Upper lobe of left lung (tissue), 6 donors: ENCODE results near the gene SGMS1. TPM values are rescaled to one million over a fixed set of nuclear protein-coding genes. Genes with fewer than 3 reads are reported as not detected.
A peak's percentile ranks its signal among the peaks of the same experiment; 100 is the strongest.

ENCODE experiments used
- ATAC-seq, 2 donors: fragments of 200-7000 bp; cut with Tn5 transposase; one replicate each; pipeline ENCODE4 v1.9.1; 2022; ENCODE audit warnings: mild to moderate bottlenecking in 2 of 2, moderate library complexity in 2 of 2; ENCODE audit not compliant: low FRiP score in 2 of 2
- DNase-seq, 2 donors: peaks; one replicate each; pipeline ENCODE4 v3.0.0-alpha.2; 2019 to 2020
- H3K27ac ChIP-seq, 4 donors: fragments of 200-600 bp; sonication (generic); one replicate each; pipeline ENCODE4 v1.5.1; 2016 to 2019
- H3K27me3 ChIP-seq, 4 donors: fragments of 200-600 bp; sonication (generic); one replicate each; pipeline ENCODE4 v1.5.1; 2017 to 2019
- H3K36me3 ChIP-seq, 4 donors: fragments of 200-600 bp; sonication (generic); one replicate each; pipeline ENCODE4 v1.5.1; 2016 to 2019
- H3K4me1 ChIP-seq, 4 donors: fragments of 200-600 bp; sonication (generic); one replicate each; pipeline ENCODE4 v1.5.1; 2018 to 2019
- H3K4me3 ChIP-seq, 4 donors: fragments of 200-600 bp; sonication (generic); one replicate each; pipeline ENCODE4 v1.5.1; 2017 to 2019; ENCODE audit warnings: mild to moderate bottlenecking in 2 of 4, moderate library complexity in 1 of 4
- H3K9me3 ChIP-seq, 4 donors: fragments of 200-600 bp; sonication (generic); one replicate each; pipeline ENCODE4 v1.5.1; 2018 to 2019
- EP300 ChIP-seq, 4 donors: sonication (generic); formaldehyde crosslinking; IDR thresholded peaks; one replicate each; pipeline ENCODE4 v1.5.1; 2017; ENCODE audit warnings: antibody characterized with exemption in 4 of 4, control low read depth in 2 of 4
- POLR2A ChIP-seq, 4 donors: fragments of 450-650 bp; IDR thresholded peaks; one replicate each; pipeline ENCODE4 v1.5.1; 2016 to 2017; ENCODE audit warnings: antibody characterized with exemption in 4 of 4, mild to moderate bottlenecking in 2 of 4
- POLR2AphosphoS5 ChIP-seq, 2 donors: sonication (generic); formaldehyde crosslinking; IDR thresholded peaks; one replicate each; pipeline ENCODE4 v1.5.1; 2017; ENCODE audit warnings: antibody characterized with exemption in 2 of 2
- WGBS, 2 donors: methylation state at CpG; one replicate each; pipeline ENCODE4 v1.1.5; 2017 to 2018; 5-methylcytosine and 5-hydroxymethylcytosine counted together
- total RNA-seq, 6 donors: library from RNA; depleted of rRNA in 4 of 6; stranded (reverse); fragments of >200 nt in 4 of 6; gene quantifications; one replicate each; pipeline versions ENCODE4 v1.1.0 to v1.2.1, GENCODE V29; 2016 to 2021
- TF ChIP-seq, protein P1 (sequence below), 6 experiments: fragments of 450-650 bp in 4 of 6; fragments of 200-600 bp in 2 of 6; sonication (generic) in 2 of 6; IDR thresholded peaks; one replicate each; pipeline ENCODE4 v1.5.1; 2016 to 2019; ENCODE audit warnings: antibody characterized with exemption in 6 of 6
- donor health status: DM: no; HTN: no; CAD: no; lungs with moderate emphysema.
- donor health status: DM: no; HTN: yes; CAD: no; lungs with severe emphysema.

Gene SGMS1
- total RNA-seq, 6 donors from 2014 or later, result 66.7 to 230 (median 173) TPM

DNA sequence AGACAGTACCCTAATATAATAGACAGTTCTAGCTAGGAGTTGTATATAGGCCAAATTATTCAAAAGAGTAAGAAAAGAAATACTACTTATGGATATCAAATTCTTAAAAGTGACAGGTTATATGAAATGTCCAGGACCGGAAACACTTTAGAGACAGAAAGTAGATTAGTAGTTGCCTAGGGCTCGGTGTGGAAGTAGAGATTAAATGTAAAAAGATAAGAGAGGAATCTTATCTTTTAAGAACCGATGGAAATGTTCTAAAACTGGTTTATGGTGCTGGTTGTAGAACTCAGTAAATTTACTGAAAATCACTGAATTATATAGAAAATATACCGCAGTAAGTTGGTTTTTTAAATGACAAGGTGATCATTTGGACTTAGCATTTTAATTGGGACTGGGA is 224.9 kb downstream of the SGMS1 start:
- Histone ChIP-seq H3K36me3 (no peaks in the 10 kb centered on the region), H3K27ac (no peak overlapping the region), H3K4me3 (no peak overlapping the region), H3K4me1 (peaks cover 32 to 54% (median 39%) of the 10 kb centered on the region in 4 donors), H3K27me3 (no peaks in the 10 kb centered on the region), H3K9me3 (no peaks in the 10 kb centered on the region)
- TF ChIP-seq POLR2AphosphoS5 (IDR thresholded peaks at IDR 0.05) (no peak), EP300 (IDR thresholded peaks at IDR 0.05) (no peak), POLR2A (IDR thresholded peaks at IDR 0.05) (no peak)
- TF ChIP-seq, protein P1, sequence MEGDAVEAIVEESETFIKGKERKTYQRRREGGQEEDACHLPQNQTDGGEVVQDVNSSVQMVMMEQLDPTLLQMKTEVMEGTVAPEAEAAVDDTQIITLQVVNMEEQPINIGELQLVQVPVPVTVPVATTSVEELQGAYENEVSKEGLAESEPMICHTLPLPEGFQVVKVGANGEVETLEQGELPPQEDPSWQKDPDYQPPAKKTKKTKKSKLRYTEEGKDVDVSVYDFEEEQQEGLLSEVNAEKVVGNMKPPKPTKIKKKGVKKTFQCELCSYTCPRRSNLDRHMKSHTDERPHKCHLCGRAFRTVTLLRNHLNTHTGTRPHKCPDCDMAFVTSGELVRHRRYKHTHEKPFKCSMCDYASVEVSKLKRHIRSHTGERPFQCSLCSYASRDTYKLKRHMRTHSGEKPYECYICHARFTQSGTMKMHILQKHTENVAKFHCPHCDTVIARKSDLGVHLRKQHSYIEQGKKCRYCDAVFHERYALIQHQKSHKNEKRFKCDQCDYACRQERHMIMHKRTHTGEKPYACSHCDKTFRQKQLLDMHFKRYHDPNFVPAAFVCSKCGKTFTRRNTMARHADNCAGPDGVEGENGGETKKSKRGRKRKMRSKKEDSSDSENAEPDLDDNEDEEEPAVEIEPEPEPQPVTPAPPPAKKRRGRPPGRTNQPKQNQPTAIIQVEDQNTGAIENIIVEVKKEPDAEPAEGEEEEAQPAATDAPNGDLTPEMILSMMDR (IDR thresholded peaks at IDR 0.05), result no peak
- ATAC-seq (no peak), DNase-seq (no peak)
- WGBS, 2 donors, result 68 to 72% methylated on average over 4 of the region's 4 CpGs

DNA sequence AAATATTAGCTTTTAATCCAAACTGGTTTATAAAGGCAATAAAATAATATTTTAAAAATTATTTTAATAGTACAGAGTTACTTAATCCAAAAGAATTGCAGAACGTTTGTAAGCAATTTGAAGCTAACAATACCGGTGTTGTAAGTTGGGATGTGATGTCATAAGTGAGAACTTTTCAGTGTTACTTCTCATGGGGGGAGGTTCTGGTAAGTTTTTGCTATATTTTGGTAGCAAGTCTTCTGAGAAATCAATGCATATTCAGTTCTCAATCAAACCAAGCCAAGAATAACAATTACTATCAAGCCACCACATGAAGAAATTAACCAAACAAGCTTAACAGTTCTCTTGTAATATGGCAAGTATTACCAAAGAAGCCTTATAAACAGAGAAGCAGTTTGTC is 225.4 kb downstream of the SGMS1 start:
- Histone ChIP-seq H3K36me3 (no peaks in the 10 kb centered on the region), H3K27ac (no peak overlapping the region), H3K4me3 (no peak overlapping the region), H3K4me1 (peaks cover 32 to 56% (median 39%) of the 10 kb centered on the region in 4 donors), H3K27me3 (no peaks in the 10 kb centered on the region), H3K9me3 (no peaks in the 10 kb centered on the region)
- ATAC-seq (no peak), DNase-seq (no peak)
- TF ChIP-seq POLR2A (IDR thresholded peaks at IDR 0.05), result no peak
- TF ChIP-seq POLR2AphosphoS5 (IDR thresholded peaks at IDR 0.05), result no peak
- no peak for TF ChIP-seq EP300 (IDR thresholded peaks at IDR 0.05)
- TF ChIP-seq, protein P1 (IDR thresholded peaks at IDR 0.05), result no peak
- 28 to 51% methylated on average over 2 of the region's 2 CpGs for whole genome bisulfite sequencing, 2 donors

DNA sequence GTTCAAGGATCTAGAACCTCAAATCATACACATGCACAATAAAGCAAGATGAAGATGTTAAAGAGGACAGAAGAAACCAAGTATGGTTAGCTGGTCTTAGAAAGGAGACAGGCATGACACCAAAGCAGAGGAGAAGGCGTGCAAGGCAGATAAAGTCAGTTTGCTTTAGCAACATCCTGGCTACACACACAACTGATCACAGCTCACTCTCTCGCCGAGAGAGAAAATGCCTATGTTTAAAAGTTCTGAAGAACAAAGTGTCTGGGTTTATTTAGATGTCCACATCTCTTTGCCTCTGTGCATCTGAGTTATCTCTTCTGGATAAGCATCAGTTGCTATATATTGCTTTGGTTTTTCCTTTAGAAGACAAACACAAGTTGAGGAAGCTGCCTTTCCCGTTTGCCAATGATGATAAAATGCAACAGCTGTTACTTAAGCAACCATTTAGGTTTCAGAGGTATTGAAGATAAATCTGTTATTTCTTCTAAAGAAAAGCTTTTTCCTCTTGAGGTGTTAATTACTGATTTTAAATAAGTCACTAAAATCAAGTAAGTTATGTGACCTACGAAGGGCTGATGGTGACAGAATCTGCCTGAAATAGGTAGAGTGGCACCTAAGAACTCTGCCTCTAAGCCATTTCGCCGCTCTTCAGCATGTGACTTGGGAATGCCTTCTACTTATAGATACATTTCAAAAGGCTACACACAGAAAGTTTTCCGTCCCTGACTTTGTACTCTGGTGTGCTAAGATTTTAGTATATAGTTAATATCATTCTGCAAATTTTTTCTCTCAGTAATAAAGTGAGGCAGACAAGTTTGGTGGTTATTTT is 226.2 kb downstream of the SGMS1 start:
- no peaks in the 10 kb centered on the region for H3K27me3 ChIP-seq
- H3K27ac ChIP-seq, result peak overlapping the region in 2 of 4 donors; percentile 1 to 12
- no peak overlapping the region for H3K4me3 ChIP-seq
- no peak for ATAC-seq
- H3K9me3 ChIP-seq, result no peaks in the 10 kb centered on the region
- WGBS, 2 donors, result 61 to 66% methylated on average over 8 of the region's 8 CpGs
- DNase-seq, result no peak
- TF ChIP-seq EP300 (IDR thresholded peaks at IDR 0.05), result no peak
- TF ChIP-seq POLR2AphosphoS5 (IDR thresholded peaks at IDR 0.05), result no peak
- no peaks in the 10 kb centered on the region for H3K36me3 ChIP-seq
- H3K4me1 ChIP-seq, result peaks cover 32 to 56% (median 39%) of the 10 kb centered on the region in 4 donors

DNA sequence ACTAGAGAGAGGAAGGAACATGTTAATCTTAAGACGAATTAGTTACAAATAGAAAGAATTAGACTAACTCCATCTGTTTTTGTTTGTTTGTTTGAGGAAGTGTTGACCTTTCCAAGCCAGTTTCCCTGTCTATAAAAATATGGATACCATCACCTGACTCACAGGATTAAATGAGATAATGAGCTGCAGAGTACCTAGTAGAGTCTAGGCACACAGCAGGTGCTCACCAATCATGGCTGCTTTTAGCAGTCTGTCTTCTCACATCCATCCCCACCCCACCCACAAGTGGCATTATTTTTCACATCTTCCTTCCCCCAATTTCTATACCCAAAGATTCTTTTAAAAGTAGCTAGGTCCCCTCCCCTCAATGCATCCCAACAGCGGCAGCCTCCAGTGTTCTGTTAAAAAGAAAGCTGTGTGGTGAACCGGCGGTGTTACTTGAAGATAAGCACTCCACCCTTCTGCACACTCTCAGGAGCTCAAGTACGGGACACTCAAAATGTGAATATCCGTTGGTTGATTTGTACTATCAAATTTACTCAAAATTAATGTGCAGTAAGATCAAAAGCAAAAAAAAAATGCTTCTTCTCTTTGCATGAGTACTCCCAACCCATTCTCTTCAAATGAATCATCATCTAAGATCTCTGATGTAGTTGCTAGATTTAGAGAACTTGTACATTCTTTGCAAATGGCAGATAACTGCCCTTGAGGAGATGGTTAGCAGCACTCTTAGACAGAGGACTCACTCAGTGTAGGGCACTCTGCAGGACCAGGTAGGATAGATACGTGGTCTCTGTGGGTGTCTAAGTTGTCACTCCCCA is 227.1 kb downstream of the SGMS1 start:
- no peaks in the 10 kb centered on the region for H3K27me3 ChIP-seq
- ATAC-seq, result peak in 1 of 2 donors; percentile 9
- H3K9me3 ChIP-seq, result no peaks in the 10 kb centered on the region
- 49 to 57% methylated on average over 7 of the region's 7 CpGs for WGBS, 2 donors
- TF ChIP-seq POLR2AphosphoS5 (IDR thresholded peaks at IDR 0.05), result no peak
- TF ChIP-seq EP300 (IDR thresholded peaks at IDR 0.05), result no peak
- TF ChIP-seq, protein P1 (IDR thresholded peaks at IDR 0.05), result no peak
- no peak for TF ChIP-seq POLR2A (IDR thresholded peaks at IDR 0.05)
- H3K4me3 ChIP-seq, result no peak overlapping the region
- H3K4me1 ChIP-seq, result peaks cover 32 to 62% (median 39%) of the 10 kb centered on the region in 4 donors
- no peaks in the 10 kb centered on the region for H3K36me3 ChIP-seq
- H3K27ac ChIP-seq, result peak overlapping the region in 2 of 4 donors; percentile 1 to 28
- no peak for DNase-seq

DNA sequence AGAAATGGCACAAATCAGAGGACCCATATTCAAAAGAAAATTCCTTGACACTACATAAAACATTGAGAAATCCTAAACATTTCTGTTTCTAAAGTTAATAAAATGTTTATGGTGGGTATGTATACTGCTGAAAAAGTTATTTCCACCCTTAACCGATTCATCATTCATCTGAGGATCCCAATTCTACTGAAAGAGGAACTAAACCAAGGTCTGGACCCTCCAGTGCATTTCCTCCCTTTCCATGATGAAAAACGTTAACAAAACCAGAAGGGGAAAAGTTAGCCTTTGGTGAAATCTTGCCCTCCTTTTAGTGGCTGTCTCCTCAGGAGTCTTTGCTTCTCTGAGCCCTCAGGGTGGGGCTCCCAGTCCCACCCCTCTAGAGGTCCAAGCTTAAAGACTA is 227.9 kb downstream of the SGMS1 start:
- Histone ChIP-seq H3K27me3 (no peaks in the 10 kb centered on the region), H3K36me3 (no peaks in the 10 kb centered on the region), H3K9me3 (no peaks in the 10 kb centered on the region), H3K27ac (peak overlapping the region in 2 of 4 donors; percentile 28 to 47), H3K4me3 (no peak overlapping the region), H3K4me1 (peaks cover 32 to 57% (median 42%) of the 10 kb centered on the region in 4 donors)
- ATAC-seq (peak in 1 of 2 donors; percentile 47), DNase-seq (no peak)
- TF ChIP-seq POLR2AphosphoS5 (IDR thresholded peaks at IDR 0.05) (no peak), EP300 (IDR thresholded peaks at IDR 0.05) (no peak), POLR2A (IDR thresholded peaks at IDR 0.05) (no peak)
- TF ChIP-seq, protein P1 (IDR thresholded peaks at IDR 0.05), result no peak
- WGBS, 2 donors, result 53 to 65% methylated on average over 2 of the region's 2 CpGs
